Right lobe of liver (tissue), 4 donors: Measurements from ENCODE around the gene TMTC4.

Experiments used
- POLR2A ChIP-seq: fragments of 450-650 bp; IDR thresholded peaks from one replicate; pipeline ENCODE4 v1.6.1; 2017; ENCODE audit warnings: antibody characterized with exemption, mild to moderate bottlenecking
- TF ChIP-seq, protein P1 (sequence below), 4 donors: fragments of 200-600 bp in 3 of 4; fragments of 450-650 bp in 1 of 4; IDR thresholded peaks; one replicate each; pipeline versions ENCODE4 v1.5.1 to v1.8.0; 2016 to 2022; ENCODE audit warnings: antibody characterized with exemption in 4 of 4, mild to moderate bottlenecking in 2 of 4
- donor health status: DM: no; HTN: no; CAD: no.
- donor health status: DM: no; HTN: no; CAD: no.
- donor health status: DM: no; HTN: yes; CAD: no.

DNA sequence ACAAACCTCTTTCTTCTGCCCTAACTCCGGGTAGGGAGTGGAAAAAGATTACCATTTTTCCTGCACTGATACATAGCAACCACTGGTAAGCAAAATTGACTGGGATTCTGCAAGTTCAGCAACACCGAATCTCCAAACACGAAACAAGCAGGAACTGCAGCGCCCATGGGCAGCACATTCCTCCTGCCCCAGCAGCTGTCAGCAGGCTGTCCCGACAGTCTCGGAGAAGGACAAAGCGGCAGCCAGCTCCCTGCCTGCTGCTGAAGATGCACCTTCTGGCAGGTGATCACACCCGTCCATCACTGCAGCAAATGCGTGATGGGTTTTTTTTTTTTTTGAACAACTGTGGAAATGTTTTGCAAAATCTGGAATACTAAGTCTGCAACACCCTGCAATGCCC is 6.7 kb downstream of the TMTC4 start:
- TF ChIP-seq, protein P1, sequence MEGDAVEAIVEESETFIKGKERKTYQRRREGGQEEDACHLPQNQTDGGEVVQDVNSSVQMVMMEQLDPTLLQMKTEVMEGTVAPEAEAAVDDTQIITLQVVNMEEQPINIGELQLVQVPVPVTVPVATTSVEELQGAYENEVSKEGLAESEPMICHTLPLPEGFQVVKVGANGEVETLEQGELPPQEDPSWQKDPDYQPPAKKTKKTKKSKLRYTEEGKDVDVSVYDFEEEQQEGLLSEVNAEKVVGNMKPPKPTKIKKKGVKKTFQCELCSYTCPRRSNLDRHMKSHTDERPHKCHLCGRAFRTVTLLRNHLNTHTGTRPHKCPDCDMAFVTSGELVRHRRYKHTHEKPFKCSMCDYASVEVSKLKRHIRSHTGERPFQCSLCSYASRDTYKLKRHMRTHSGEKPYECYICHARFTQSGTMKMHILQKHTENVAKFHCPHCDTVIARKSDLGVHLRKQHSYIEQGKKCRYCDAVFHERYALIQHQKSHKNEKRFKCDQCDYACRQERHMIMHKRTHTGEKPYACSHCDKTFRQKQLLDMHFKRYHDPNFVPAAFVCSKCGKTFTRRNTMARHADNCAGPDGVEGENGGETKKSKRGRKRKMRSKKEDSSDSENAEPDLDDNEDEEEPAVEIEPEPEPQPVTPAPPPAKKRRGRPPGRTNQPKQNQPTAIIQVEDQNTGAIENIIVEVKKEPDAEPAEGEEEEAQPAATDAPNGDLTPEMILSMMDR (IDR thresholded peaks at IDR 0.05) = no peak
- TF ChIP-seq POLR2A = no peak
